Upper lobe of left lung (tissue), 6 donors: ENCODE data around the gene DOK1. TPM values are rescaled to one million over a fixed set of nuclear protein-coding genes. Genes with fewer than 3 reads are reported as not detected.

Source experiments
- ATAC-seq, 2 donors: fragments of 200-7000 bp; cut with Tn5 transposase; one replicate each; pipeline ENCODE4 v1.9.1; 2022; ENCODE audit warnings: mild to moderate bottlenecking in 2 of 2, moderate library complexity in 2 of 2; ENCODE audit not compliant: low FRiP score in 2 of 2
- DNase-seq, 2 donors: peaks; one replicate each; pipeline ENCODE4 v3.0.0-alpha.2; 2019 to 2020
- H3K27ac ChIP-seq, 4 donors: fragments of 200-600 bp; sonication (generic); one replicate each; pipeline ENCODE4 v1.5.1; 2016 to 2019
- H3K27me3 ChIP-seq, 4 donors: fragments of 200-600 bp; sonication (generic); one replicate each; pipeline ENCODE4 v1.5.1; 2017 to 2019
- H3K36me3 ChIP-seq, 4 donors: fragments of 200-600 bp; sonication (generic); one replicate each; pipeline ENCODE4 v1.5.1; 2016 to 2019
- H3K4me1 ChIP-seq, 4 donors: fragments of 200-600 bp; sonication (generic); one replicate each; pipeline ENCODE4 v1.5.1; 2018 to 2019
- H3K4me3 ChIP-seq, 4 donors: fragments of 200-600 bp; sonication (generic); one replicate each; pipeline ENCODE4 v1.5.1; 2017 to 2019; ENCODE audit warnings: mild to moderate bottlenecking in 2 of 4, moderate library complexity in 1 of 4
- H3K9me3 ChIP-seq, 4 donors: fragments of 200-600 bp; sonication (generic); one replicate each; pipeline ENCODE4 v1.5.1; 2018 to 2019
- EP300 ChIP-seq, 4 donors: sonication (generic); formaldehyde crosslinking; IDR thresholded peaks; one replicate each; pipeline ENCODE4 v1.5.1; 2017; ENCODE audit warnings: antibody characterized with exemption in 4 of 4, control low read depth in 2 of 4
- POLR2A ChIP-seq, 4 donors: fragments of 450-650 bp; IDR thresholded peaks; one replicate each; pipeline ENCODE4 v1.5.1; 2016 to 2017; ENCODE audit warnings: antibody characterized with exemption in 4 of 4, mild to moderate bottlenecking in 2 of 4
- POLR2AphosphoS5 ChIP-seq, 2 donors: sonication (generic); formaldehyde crosslinking; IDR thresholded peaks; one replicate each; pipeline ENCODE4 v1.5.1; 2017; ENCODE audit warnings: antibody characterized with exemption in 2 of 2
- WGBS, 2 donors: methylation state at CpG; one replicate each; pipeline ENCODE4 v1.1.5; 2017 to 2018; 5-methylcytosine and 5-hydroxymethylcytosine counted together
- total RNA-seq, 6 donors: library from RNA; depleted of rRNA in 4 of 6; stranded (reverse); fragments of >200 nt in 4 of 6; gene quantifications; one replicate each; pipeline versions ENCODE4 v1.1.0 to v1.2.1, GENCODE V29; 2016 to 2021
- TF ChIP-seq, protein P1 (sequence below), 6 experiments: fragments of 450-650 bp in 4 of 6; fragments of 200-600 bp in 2 of 6; sonication (generic) in 2 of 6; IDR thresholded peaks; one replicate each; pipeline ENCODE4 v1.5.1; 2016 to 2019; ENCODE audit warnings: antibody characterized with exemption in 6 of 6
- donor health status: DM: no; HTN: no; CAD: no; lungs with moderate emphysema.
- donor health status: DM: no; HTN: yes; CAD: no; lungs with severe emphysema.

DOK1 gene
- total RNA-seq, 6 donors from 2014 or later: 13.7 to 49.2 (median 38.0) TPM

- peak in 1 of 2 donors; percentile 73 for ATAC-seq
- H3K4me1 ChIP-seq: no peaks in the 10 kb centered on the region
- no peaks in the 10 kb centered on the region for H3K27me3 ChIP-seq
These were observed 12.2 kb downstream of the DOK1 start for GRCh38 chr2:74566754-74567085.

GRCh38 chr2:74567881-74568280, 13.4 kb downstream of the DOK1 start:
- Histone ChIP-seq H3K4me3 (no peak overlapping the region), H3K4me1 (no peaks in the 10 kb centered on the region), H3K36me3 (no peaks in the 10 kb centered on the region), H3K27me3 (no peaks in the 10 kb centered on the region), H3K27ac (no peak overlapping the region), H3K9me3 (no peaks in the 10 kb centered on the region)
- WGBS, 2 donors: 42 to 57% methylated on average over 5 of the region's 5 CpGs
- TF ChIP-seq POLR2AphosphoS5 (IDR thresholded peaks at IDR 0.05) (no peak), POLR2A (IDR thresholded peaks at IDR 0.05) (no peak), EP300 (IDR thresholded peaks at IDR 0.05) (no peak)
- TF ChIP-seq, protein P1, sequence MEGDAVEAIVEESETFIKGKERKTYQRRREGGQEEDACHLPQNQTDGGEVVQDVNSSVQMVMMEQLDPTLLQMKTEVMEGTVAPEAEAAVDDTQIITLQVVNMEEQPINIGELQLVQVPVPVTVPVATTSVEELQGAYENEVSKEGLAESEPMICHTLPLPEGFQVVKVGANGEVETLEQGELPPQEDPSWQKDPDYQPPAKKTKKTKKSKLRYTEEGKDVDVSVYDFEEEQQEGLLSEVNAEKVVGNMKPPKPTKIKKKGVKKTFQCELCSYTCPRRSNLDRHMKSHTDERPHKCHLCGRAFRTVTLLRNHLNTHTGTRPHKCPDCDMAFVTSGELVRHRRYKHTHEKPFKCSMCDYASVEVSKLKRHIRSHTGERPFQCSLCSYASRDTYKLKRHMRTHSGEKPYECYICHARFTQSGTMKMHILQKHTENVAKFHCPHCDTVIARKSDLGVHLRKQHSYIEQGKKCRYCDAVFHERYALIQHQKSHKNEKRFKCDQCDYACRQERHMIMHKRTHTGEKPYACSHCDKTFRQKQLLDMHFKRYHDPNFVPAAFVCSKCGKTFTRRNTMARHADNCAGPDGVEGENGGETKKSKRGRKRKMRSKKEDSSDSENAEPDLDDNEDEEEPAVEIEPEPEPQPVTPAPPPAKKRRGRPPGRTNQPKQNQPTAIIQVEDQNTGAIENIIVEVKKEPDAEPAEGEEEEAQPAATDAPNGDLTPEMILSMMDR (IDR thresholded peaks at IDR 0.05): no peak
- DNase-seq (peak in 1 of 2 donors; percentile 60), ATAC-seq (no peak)

More at GRCh38 chr2:74566754-74567085, 12.2 kb downstream of the DOK1 start:
- H3K27ac ChIP-seq: no peak overlapping the region
- H3K4me3 ChIP-seq: no peak overlapping the region
- no peaks in the 10 kb centered on the region for H3K36me3 ChIP-seq
- no peak for DNase-seq
- H3K9me3 ChIP-seq: no peaks in the 10 kb centered on the region
- TF ChIP-seq EP300 (IDR thresholded peaks at IDR 0.05) (no peak), POLR2AphosphoS5 (IDR thresholded peaks at IDR 0.05) (no peak), POLR2A (IDR thresholded peaks at IDR 0.05) (no peak)
- TF ChIP-seq, protein P1 (IDR thresholded peaks at IDR 0.05): no peak

DNA sequence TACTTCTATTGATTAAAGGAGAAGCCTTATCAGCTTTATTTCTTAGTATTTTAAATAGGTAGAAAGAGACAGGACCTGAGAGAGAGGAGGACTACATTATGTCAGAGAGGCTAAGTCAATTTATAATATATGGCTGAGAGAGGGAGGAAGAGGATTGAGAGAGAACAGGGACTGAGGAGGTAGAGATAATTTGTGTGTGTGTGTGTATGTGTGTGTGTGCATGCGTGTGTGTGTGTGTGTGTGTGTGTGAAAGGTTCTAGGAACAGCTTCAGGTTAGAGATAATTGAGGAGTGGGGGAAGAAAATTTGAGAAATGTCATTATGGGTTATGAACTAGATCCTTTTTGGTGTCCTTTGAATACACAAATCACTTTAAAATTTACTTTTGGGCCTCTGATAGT, 15.2 kb downstream of the DOK1 start:
- Histone ChIP-seq H3K4me1 (peaks cover 0 to 14% (median 5%) of the 10 kb centered on the region in 4 donors), H3K4me3 (no peak overlapping the region), H3K36me3 (no peaks in the 10 kb centered on the region), H3K27ac (no peak overlapping the region), H3K9me3 (no peaks in the 10 kb centered on the region), H3K27me3 (no peaks in the 10 kb centered on the region)
- no peak for TF ChIP-seq EP300 (IDR thresholded peaks at IDR 0.05)
- TF ChIP-seq, protein P1 (IDR thresholded peaks at IDR 0.05): no peak
- no peak for TF ChIP-seq POLR2A (IDR thresholded peaks at IDR 0.05)
- no peak for TF ChIP-seq POLR2AphosphoS5 (IDR thresholded peaks at IDR 0.05)
- 43 to 57% methylated on average over 1 of the region's 1 CpG for WGBS, 2 donors
- DNase-seq (no peak), ATAC-seq (no peak)

- H3K27ac ChIP-seq: no peak overlapping the region
- no peaks in the 10 kb centered on the region for H3K9me3 ChIP-seq
- no peaks in the 10 kb centered on the region for H3K27me3 ChIP-seq
- DNase-seq: no peak
- TF ChIP-seq, protein P1 (IDR thresholded peaks at IDR 0.05): no peak
- no peak for TF ChIP-seq POLR2AphosphoS5 (IDR thresholded peaks at IDR 0.05)
- no peak for TF ChIP-seq POLR2A (IDR thresholded peaks at IDR 0.05)
- TF ChIP-seq EP300 (IDR thresholded peaks at IDR 0.05): no peak
- WGBS, 2 donors: 60 to 81% methylated on average over 1 of the region's 1 CpG
- no peak overlapping the region for H3K4me3 ChIP-seq
- peaks cover 0 to 15% (median 5%) of the 10 kb centered on the region in 4 donors for H3K4me1 ChIP-seq
- H3K36me3 ChIP-seq: no peaks in the 10 kb centered on the region
- ATAC-seq: no peak
These were observed 16.5 kb downstream of the DOK1 start for GRCh38 chr2:74571058-74571457.

DNA sequence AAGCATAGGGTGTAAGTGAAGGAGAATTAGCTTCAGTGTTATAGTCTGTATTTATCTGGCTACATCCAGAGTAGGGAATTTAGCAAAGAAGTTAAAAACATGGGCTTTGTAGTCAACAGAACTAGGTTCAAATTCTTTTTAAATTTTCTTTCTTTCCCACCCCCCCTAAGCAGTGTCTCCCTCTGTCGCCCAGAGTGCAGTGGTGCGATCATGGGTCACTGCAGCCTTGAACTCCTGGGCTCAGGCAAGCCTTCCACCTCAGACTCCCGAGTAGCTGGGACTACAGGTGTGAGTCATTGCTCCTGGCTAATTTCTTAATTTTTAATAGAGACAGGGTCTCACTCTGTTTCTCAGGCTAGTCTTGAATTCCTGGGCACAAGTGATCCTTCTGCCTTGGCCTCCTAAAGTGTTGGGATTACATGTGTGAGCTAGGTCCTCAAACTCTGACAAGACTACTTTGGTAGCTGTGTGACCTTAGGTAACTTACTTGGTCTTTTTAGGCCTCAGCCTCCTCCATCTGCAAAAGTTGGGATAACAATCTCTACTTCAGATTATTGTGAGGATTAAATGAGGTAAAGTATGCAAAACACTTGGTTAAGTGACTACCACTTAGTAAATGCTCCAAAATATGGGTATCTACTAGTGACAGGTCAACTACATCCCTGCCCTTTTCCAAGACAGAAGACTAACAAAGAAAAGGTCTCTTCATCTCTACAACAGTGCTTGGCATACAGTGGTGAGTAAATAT, 17.8 kb downstream of the DOK1 start:
- Histone ChIP-seq H3K9me3 (no peaks in the 10 kb centered on the region), H3K27ac (no peak overlapping the region), H3K27me3 (no peaks in the 10 kb centered on the region), H3K36me3 (no peaks in the 10 kb centered on the region), H3K4me1 (peaks cover 5 to 15% (median 6%) of the 10 kb centered on the region in 4 donors), H3K4me3 (no peak overlapping the region)
- WGBS, 2 donors: 84 to 90% methylated on average over 3 of the region's 3 CpGs
- DNase-seq: no peak
- no peak for ATAC-seq
- no peak for TF ChIP-seq EP300 (IDR thresholded peaks at IDR 0.05)
- TF ChIP-seq, protein P1 (IDR thresholded peaks at IDR 0.05): no peak
- no peak for TF ChIP-seq POLR2A (IDR thresholded peaks at IDR 0.05)
- TF ChIP-seq POLR2AphosphoS5 (IDR thresholded peaks at IDR 0.05): no peak
